ENCODE data around the gene HSPA12B. TPM values are rescaled to one million over a fixed set of nuclear protein-coding genes. Genes with fewer than 3 reads are reported as not detected.

Gene HSPA12B
- total and polyA plus RNA-seq, 7 donors = 0.69 to 10.5 (median 6.1) TPM

DNA sequence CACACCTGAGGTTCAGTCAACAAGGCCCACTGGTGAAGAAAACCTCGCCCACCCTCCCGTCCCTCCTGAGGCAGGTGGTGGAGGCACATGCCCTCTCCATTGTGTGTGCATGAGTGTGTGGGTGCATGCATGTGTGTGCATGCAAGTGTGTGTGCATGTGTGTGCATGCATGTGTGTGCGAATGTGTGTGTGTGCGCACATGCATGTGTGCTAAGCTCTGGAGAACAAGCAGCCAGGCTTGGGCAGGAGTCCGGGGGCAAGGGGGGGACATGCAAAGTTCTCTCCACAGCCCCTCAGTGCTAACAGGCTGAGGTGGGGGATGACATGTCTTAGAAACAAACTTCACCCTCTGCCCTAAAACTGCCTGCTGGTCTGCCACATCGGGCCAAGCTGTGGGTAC lies 3.1 kb upstream of the HSPA12B start:
- peaks cover 14 to 35% (median 16%) of the 10 kb centered on the region in 3 donors for H3K27me3 ChIP-seq
- H3K27ac ChIP-seq = peak overlapping the region in 1 of 4 donors; percentile 41
- H3K4me3 ChIP-seq = no peak overlapping the region
- no peak for DNase-seq
- H3K36me3 ChIP-seq = no peaks in the 10 kb centered on the region
- H3K9me3 ChIP-seq = no peaks in the 10 kb centered on the region
- intact Hi-C loops (cut with DNase I) = no loop called here
- no peak for TF ChIP-seq POLR2A (IDR thresholded peaks at IDR 0.05)
- no peak for TF ChIP-seq POLR2AphosphoS5 (IDR thresholded peaks at IDR 0.05)
- TF ChIP-seq, protein P1, sequence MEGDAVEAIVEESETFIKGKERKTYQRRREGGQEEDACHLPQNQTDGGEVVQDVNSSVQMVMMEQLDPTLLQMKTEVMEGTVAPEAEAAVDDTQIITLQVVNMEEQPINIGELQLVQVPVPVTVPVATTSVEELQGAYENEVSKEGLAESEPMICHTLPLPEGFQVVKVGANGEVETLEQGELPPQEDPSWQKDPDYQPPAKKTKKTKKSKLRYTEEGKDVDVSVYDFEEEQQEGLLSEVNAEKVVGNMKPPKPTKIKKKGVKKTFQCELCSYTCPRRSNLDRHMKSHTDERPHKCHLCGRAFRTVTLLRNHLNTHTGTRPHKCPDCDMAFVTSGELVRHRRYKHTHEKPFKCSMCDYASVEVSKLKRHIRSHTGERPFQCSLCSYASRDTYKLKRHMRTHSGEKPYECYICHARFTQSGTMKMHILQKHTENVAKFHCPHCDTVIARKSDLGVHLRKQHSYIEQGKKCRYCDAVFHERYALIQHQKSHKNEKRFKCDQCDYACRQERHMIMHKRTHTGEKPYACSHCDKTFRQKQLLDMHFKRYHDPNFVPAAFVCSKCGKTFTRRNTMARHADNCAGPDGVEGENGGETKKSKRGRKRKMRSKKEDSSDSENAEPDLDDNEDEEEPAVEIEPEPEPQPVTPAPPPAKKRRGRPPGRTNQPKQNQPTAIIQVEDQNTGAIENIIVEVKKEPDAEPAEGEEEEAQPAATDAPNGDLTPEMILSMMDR (IDR thresholded peaks at IDR 0.05) = no peak
- TF ChIP-seq EP300 (IDR thresholded peaks at IDR 0.05) = no peak
- WGBS, 2 donors = 90 to 93% methylated on average over 6 of the region's 6 CpGs
- H3K4me1 ChIP-seq = peaks cover 0 to 11% (median 9%) of the 10 kb centered on the region in 4 donors

- peak; percentile 60 for DNase-seq
- TF ChIP-seq EP300 (IDR thresholded peaks at IDR 0.05) (no peak), POLR2AphosphoS5 (IDR thresholded peaks at IDR 0.05) (no peak), POLR2A (IDR thresholded peaks at IDR 0.05) (no peak)
- TF ChIP-seq, protein P1 (IDR thresholded peaks at IDR 0.05) = no peak
- Histone ChIP-seq H3K4me1 (peaks cover 0 to 11% (median 9%) of the 10 kb centered on the region in 4 donors), H3K36me3 (no peaks in the 10 kb centered on the region), H3K4me3 (no peak overlapping the region), H3K9me3 (no peaks in the 10 kb centered on the region), H3K27me3 (peaks cover 14 to 35% (median 16%) of the 10 kb centered on the region in 3 donors), H3K27ac (peak overlapping the region in 1 of 4 donors; percentile 20)
- intact Hi-C loops (cut with DNase I) = no loop called here
- 61 to 73% methylated on average over 8 of the region's 8 CpGs for WGBS, 2 donors
Measured at GRCh38 chr20:3729811-3730540, 2.5 kb upstream of the HSPA12B start.

DNA sequence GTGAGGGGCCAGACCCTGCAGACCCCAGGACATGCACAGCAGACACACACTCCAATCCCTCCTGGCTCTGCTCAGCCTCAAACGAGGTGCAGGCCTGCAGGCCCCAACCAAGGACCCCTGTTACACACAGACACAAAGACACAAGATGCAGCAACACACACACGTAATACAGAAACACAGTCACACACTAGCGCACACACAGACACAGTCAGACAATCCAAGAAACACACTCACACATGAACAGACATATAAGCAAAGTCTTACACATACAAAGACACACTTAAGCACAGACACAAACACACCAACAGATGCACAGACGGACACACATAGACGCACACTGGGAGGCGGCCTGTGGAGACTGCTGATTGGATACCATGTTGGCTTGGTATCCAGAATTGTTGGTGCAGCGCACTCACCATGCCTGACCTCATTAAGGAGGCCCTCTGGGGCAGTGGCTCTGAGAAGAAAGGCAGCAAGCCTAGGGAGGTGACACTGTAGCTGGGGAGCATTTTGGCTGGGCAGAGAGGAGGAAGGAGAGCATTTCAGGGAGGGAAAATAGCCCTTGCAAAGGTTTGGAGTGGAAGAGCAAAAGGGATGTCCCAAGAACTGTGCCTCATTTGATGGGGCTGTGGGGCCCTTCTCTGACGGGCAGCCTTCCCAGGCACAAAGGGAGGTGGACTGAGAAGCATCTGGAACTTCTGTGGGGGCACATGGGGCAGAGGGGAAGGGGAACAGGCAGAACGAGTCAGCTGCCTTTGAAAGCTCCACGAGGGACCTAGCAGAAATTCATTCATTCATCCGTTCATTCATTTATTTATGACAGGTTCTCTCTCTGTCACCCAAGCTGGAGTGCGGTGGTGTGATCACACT lies 1.4 kb upstream of the HSPA12B start:
- WGBS, 2 donors = 81 to 90% methylated on average over 12 of the region's 12 CpGs
- TF ChIP-seq, protein P1 (IDR thresholded peaks at IDR 0.05) = no peak
- TF ChIP-seq POLR2A (IDR thresholded peaks at IDR 0.05) (no peak), POLR2AphosphoS5 (IDR thresholded peaks at IDR 0.05) (no peak), EP300 (IDR thresholded peaks at IDR 0.05) (no peak)
- H3K9me3 ChIP-seq = no peaks in the 10 kb centered on the region
- H3K27ac ChIP-seq = peak overlapping the region in 1 of 4 donors; percentile 20
- no peak for DNase-seq
- no peak overlapping the region for H3K4me3 ChIP-seq
- H3K27me3 ChIP-seq = peaks cover 14 to 35% (median 16%) of the 10 kb centered on the region in 3 donors
- intact Hi-C loops (cut with DNase I) = no loop called here
- no peaks in the 10 kb centered on the region for H3K36me3 ChIP-seq
- H3K4me1 ChIP-seq = peaks cover 0 to 11% (median 9%) of the 10 kb centered on the region in 4 donors

DNA sequence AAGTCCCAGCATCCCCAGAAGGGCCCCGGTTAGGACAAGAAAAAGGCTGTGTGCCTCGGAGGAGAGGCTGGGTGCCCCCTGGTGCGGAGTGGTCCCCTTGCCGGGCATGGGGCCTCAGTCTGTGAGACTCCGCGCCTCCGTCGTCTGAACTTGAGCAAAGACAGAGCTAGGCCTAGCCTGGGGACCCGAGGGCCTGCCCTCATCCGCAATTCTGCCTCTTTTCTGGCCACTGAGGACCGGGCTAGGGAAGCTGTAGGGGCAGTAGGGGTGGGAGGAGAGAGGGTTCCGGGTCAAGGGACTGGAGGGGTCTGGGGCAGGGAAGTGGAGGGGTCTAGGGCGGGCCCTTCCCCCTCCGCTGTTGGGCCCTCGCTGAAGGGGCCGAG lies 550 bp upstream of the HSPA12B start:
- TF ChIP-seq POLR2AphosphoS5 (IDR thresholded peaks at IDR 0.05) = no peak
- intact Hi-C loops (cut with DNase I) = no loop called here
- H3K4me3 ChIP-seq = peak overlapping the region in 2 of 4 donors; percentile 33 to 44
- WGBS, 2 donors = 69 to 71% methylated on average over 16 of the region's 16 CpGs
- no peaks in the 10 kb centered on the region for H3K9me3 ChIP-seq
- peaks cover 14 to 35% (median 16%) of the 10 kb centered on the region in 3 donors for H3K27me3 ChIP-seq
- DNase-seq = peak; percentile 66
- peak overlapping the region in 2 of 4 donors; percentile 31 to 74 for H3K27ac ChIP-seq
- H3K36me3 ChIP-seq = no peaks in the 10 kb centered on the region
- H3K4me1 ChIP-seq = peaks cover 0 to 10% (median 9%) of the 10 kb centered on the region in 4 donors
